Natural killer cell (primary cell): Measurements from ENCODE around the gene ADGRB3. TPM values are rescaled to one million over a fixed set of nuclear protein-coding genes. Genes with fewer than 3 reads are reported as not detected.

Experiments used
- ATAC-seq, 3 donors: fragments of 150-1000 bp in 2 of 3; fragments of 200-7000 bp in 1 of 3; cut with Tn5 transposase; 1 replicate in 1 of 3; 2 replicates in 2 of 3; pipeline ENCODE4 v1.10.0; 2021; ENCODE audit warnings: mild to moderate bottlenecking in 2 of 3, moderate library complexity in 2 of 3
- DNase-seq, 2 donors: peaks; one replicate each; pipeline versions ENCODE4 v3.0.0 to v3.0.0-alpha.2; 2013 to 2021; ENCODE audit warnings: mixed read lengths in 1 of 2
- H3K27ac ChIP-seq: one replicate; pipeline ENCODE4 v1.5.1; 2013; ENCODE audit warnings: mild to moderate bottlenecking, low read length
- H3K27me3 ChIP-seq: one replicate; pipeline ENCODE4 v1.6.1; 2013; ENCODE audit warnings: low read length; ENCODE audit not compliant: control insufficient read depth, insufficient read depth
- H3K36me3 ChIP-seq: one replicate; pipeline ENCODE4 v1.6.1; 2013; ENCODE audit warnings: low read length; ENCODE audit not compliant: control insufficient read depth, insufficient read depth
- H3K4me1 ChIP-seq: one replicate; pipeline ENCODE4 v1.6.1; 2013; ENCODE audit warnings: low read length; ENCODE audit not compliant: control insufficient read depth, insufficient read depth
- H3K4me3 ChIP-seq: one replicate; pipeline ENCODE4 v1.5.1; 2013; ENCODE audit warnings: low read length
- H3K9me3 ChIP-seq: one replicate; pipeline ENCODE4 v1.6.1; 2013; ENCODE audit warnings: low read length; ENCODE audit not compliant: control insufficient read depth, insufficient read depth
- H3K27ac Mint-ChIP-seq, 2 donors: one replicate each; pipeline ENCODE4 v1.8.0; 2022; ENCODE audit warnings: mild to moderate bottlenecking in 2 of 2, mixed read lengths in 2 of 2, moderate library complexity in 1 of 2
- H3K27me3 Mint-ChIP-seq, 2 donors: one replicate each; pipeline ENCODE4 v1.8.0; 2022; ENCODE audit warnings: low read depth in 2 of 2, mixed read lengths in 2 of 2
- H3K36me3 Mint-ChIP-seq: one replicate; pipeline ENCODE4 v1.8.0; 2022; ENCODE audit warnings: mixed read lengths
- H3K4me1 Mint-ChIP-seq, 2 donors: one replicate each; pipeline ENCODE4 v1.8.0; 2022; ENCODE audit warnings: mixed read lengths in 2 of 2
- H3K4me3 Mint-ChIP-seq: one replicate; pipeline ENCODE4 v1.8.0; 2022; ENCODE audit warnings: mild to moderate bottlenecking, moderate library complexity, mixed read lengths
- H3K9me3 Mint-ChIP-seq, 2 donors: one replicate each; pipeline ENCODE4 v1.8.0; 2022; ENCODE audit warnings: mixed read lengths in 2 of 2
- CTCF ChIP-seq: fragments of 200-600 bp; IDR thresholded peaks from one replicate; pipeline ENCODE4 v1.8.0; 2022; ENCODE audit warnings: antibody characterized with exemption
- WGBS: methylation state at CpG from one replicate; pipeline ENCODE4 v1.1.7; 2013; ENCODE audit warnings: missing lambda C conversion rate; ENCODE audit not compliant: insufficient coverage; 5-methylcytosine and 5-hydroxymethylcytosine counted together
- intact Hi-C: fragments of 100-400 bp; cut with micrococcal nuclease; formaldehyde crosslinking; loops from one replicate; pipeline ENCODE4 v1.14.2; 2022
- total RNA-seq, 4 donors: library from RNA; stranded (reverse); fragments of 120-200 nt in 1 of 4; gene quantifications; one replicate each; pipeline versions ENCODE4 v1.2.3 to v1.2.4, GENCODE V29; 2013 to 2022

ADGRB3 gene
- total RNA-seq, 3 donors from 2014 or later (not counting 1 experiment from before 2014, with no cell fraction given) = not detected

GRCh38 chr6:68724060-68724459 lies 89.0 kb downstream of the ADGRB3 start:
- Mint-ChIP-seq H3K4me3 (no peak overlapping the region), H3K36me3 (no peaks in the 10 kb centered on the region), H3K27me3 (no peaks in the 10 kb centered on the region)

GRCh38 chr6:68726337-68726736 lies 91.3 kb downstream of the ADGRB3 start:
- no peak overlapping the region for H3K4me3 Mint-ChIP-seq
- peaks cover 0 to 3% of the 10 kb centered on the region in 2 donors for H3K9me3 Mint-ChIP-seq
- H3K27ac Mint-ChIP-seq = no peak overlapping the region
- Histone ChIP-seq H3K4me1 (no peaks in the 10 kb centered on the region), H3K9me3 (no peaks in the 10 kb centered on the region), H3K27me3 (no peaks in the 10 kb centered on the region), H3K27ac (no peak overlapping the region), H3K4me3 (no peak overlapping the region), H3K36me3 (no peaks in the 10 kb centered on the region)
- H3K27me3 Mint-ChIP-seq = no peaks in the 10 kb centered on the region
- TF ChIP-seq CTCF = no peak
- intact Hi-C loops = no loop called here
- no peaks in the 10 kb centered on the region for H3K4me1 Mint-ChIP-seq
- no peaks in the 10 kb centered on the region for H3K36me3 Mint-ChIP-seq
- DNase-seq (no peak), ATAC-seq (no peak)

More at GRCh38 chr6:68724060-68724459, 89.0 kb downstream of the ADGRB3 start:
- Histone ChIP-seq H3K9me3 (no peaks in the 10 kb centered on the region), H3K27ac (no peak overlapping the region), H3K4me1 (no peaks in the 10 kb centered on the region), H3K27me3 (no peaks in the 10 kb centered on the region), H3K36me3 (no peaks in the 10 kb centered on the region), H3K4me3 (no peak overlapping the region)
- WGBS = no CpG with 5 or more reads among the region's 2 CpGs
- intact Hi-C loops = no loop called here
- Mint-ChIP-seq H3K9me3 (peaks cover 2 to 6% of the 10 kb centered on the region in 2 donors), H3K27ac (no peak overlapping the region), H3K4me1 (no peaks in the 10 kb centered on the region)
- DNase-seq = no peak
- TF ChIP-seq CTCF = no peak
- no peak for ATAC-seq

GRCh38 chr6:68726992-68727391 lies 91.9 kb downstream of the ADGRB3 start:
- H3K36me3 ChIP-seq = no peaks in the 10 kb centered on the region
- 93% methylated on average over 1 of the region's 1 CpG for WGBS
- DNase-seq = no peak
- H3K27ac ChIP-seq = no peak overlapping the region
- no peak for TF ChIP-seq CTCF
- no peaks in the 10 kb centered on the region for H3K27me3 ChIP-seq
- H3K27me3 Mint-ChIP-seq = no peaks in the 10 kb centered on the region
- H3K4me1 Mint-ChIP-seq = no peaks in the 10 kb centered on the region
- H3K36me3 Mint-ChIP-seq = no peaks in the 10 kb centered on the region
- H3K4me3 ChIP-seq = no peak overlapping the region
- intact Hi-C loops = no loop called here
- no peaks in the 10 kb centered on the region for H3K9me3 ChIP-seq
- H3K27ac Mint-ChIP-seq = no peak overlapping the region
- ATAC-seq = no peak
- no peaks in the 10 kb centered on the region for H3K4me1 ChIP-seq
- H3K4me3 Mint-ChIP-seq = no peak overlapping the region
- H3K9me3 Mint-ChIP-seq = peaks cover 0 to 3% of the 10 kb centered on the region in 2 donors

GRCh38 chr6:68727699-68728098 lies 92.6 kb downstream of the ADGRB3 start:
- Histone ChIP-seq H3K27ac (no peak overlapping the region), H3K4me3 (no peak overlapping the region), H3K27me3 (no peaks in the 10 kb centered on the region), H3K36me3 (no peaks in the 10 kb centered on the region), H3K4me1 (no peaks in the 10 kb centered on the region), H3K9me3 (no peaks in the 10 kb centered on the region)
- DNase-seq (no peak), ATAC-seq (no peak)
- intact Hi-C loops = no loop called here
- Mint-ChIP-seq H3K4me1 (no peaks in the 10 kb centered on the region), H3K9me3 (peaks cover 4 to 6% of the 10 kb centered on the region in 2 donors), H3K4me3 (no peak overlapping the region), H3K27ac (no peak overlapping the region), H3K36me3 (no peaks in the 10 kb centered on the region), H3K27me3 (no peaks in the 10 kb centered on the region)
- no peak for TF ChIP-seq CTCF
- WGBS = no CpG with 5 or more reads among the region's 1 CpG
